GM12891 (cell line): ENCODE data around the gene CRISPLD2.

Experiments used
- PAX5 ChIP-seq: IDR thresholded peaks from 2 replicates; pipeline ENCODE4 v1.6.1; 2011; ENCODE audit warnings: low read length, moderate library complexity, mild to moderate bottlenecking; ENCODE audit not compliant: insufficient read depth, severe bottlenecking
- POLR2A ChIP-seq: IDR thresholded peaks from 2 replicates; pipeline ENCODE4 v1.6.1; 2011; ENCODE audit warnings: low read depth, low read length, control low read depth
- POLR2AphosphoS5 ChIP-seq: IDR thresholded peaks from 2 replicates; pipeline ENCODE4 v1.6.1; 2011; ENCODE audit warnings: low read depth, low read length, control low read depth
- POU2F2 ChIP-seq: IDR thresholded peaks from 2 replicates; pipeline ENCODE4 v1.6.1; 2011; ENCODE audit warnings: low read depth, mild to moderate bottlenecking, control low read depth, low read length, moderate library complexity
- SPI1 ChIP-seq: IDR thresholded peaks from 2 replicates; pipeline ENCODE4 v1.6.1; 2011; ENCODE audit warnings: low read depth, low read length, control low read depth
- TAF1 ChIP-seq: IDR thresholded peaks from 2 replicates; pipeline ENCODE4 v1.6.1; 2011; ENCODE audit warnings: low read depth, low read length, control low read depth

- TF ChIP-seq POLR2AphosphoS5, result no peak
- TF ChIP-seq POLR2A, result no peak
- no peak for TF ChIP-seq SPI1
- no peak for TF ChIP-seq TAF1
- TF ChIP-seq POU2F2, result no peak
- no peak for TF ChIP-seq PAX5
Measured at GRCh38 chr16:84884596-84885341, 65.0 kb downstream of the CRISPLD2 start.
